HG03196 (cell line): ENCODE results near the gene VTI1A.

ENCODE experiments used
- ATAC-seq: cut with Tn5 transposase; IDR thresholded peaks from one replicate; pipeline ENCODE4 v1.9.1; 2021; ENCODE audit not compliant: unreplicated experiment

The VTI1A gene

GRCh38 chr10:112631501-112632400, 184.7 kb downstream of the VTI1A start:
- no peak for ATAC-seq

- ATAC-seq = no peak
Measured at GRCh38 chr10:112634096-112634830, 187.2 kb downstream of the VTI1A start.

GRCh38 chr10:112637901-112638300, 190.9 kb downstream of the VTI1A start:
- no peak for ATAC-seq

- no peak for ATAC-seq
Measured at GRCh38 chr10:112639298-112639697, 192.3 kb downstream of the VTI1A start.

GRCh38 chr10:112640638-112641037, 193.6 kb downstream of the VTI1A start:
- no peak for ATAC-seq

- ATAC-seq = no peak
Measured at GRCh38 chr10:112643600-112644264, 196.7 kb downstream of the VTI1A start.

- no peak for ATAC-seq
Measured at GRCh38 chr10:112644265-112644645, 197.2 kb downstream of the VTI1A start.

- no peak for ATAC-seq
Measured at GRCh38 chr10:112649006-112649821, 202.2 kb downstream of the VTI1A start.

- ATAC-seq = no peak
Measured at GRCh38 chr10:112649822-112650152, 202.8 kb downstream of the VTI1A start.

- no peak for ATAC-seq
Measured at GRCh38 chr10:112650588-112651030, 203.6 kb downstream of the VTI1A start.

- no peak for ATAC-seq
Measured at GRCh38 chr10:112653215-112653614, 206.2 kb downstream of the VTI1A start.

GRCh38 chr10:112653851-112654250, 206.8 kb downstream of the VTI1A start:
- ATAC-seq = no peak

GRCh38 chr10:112654794-112655193, 207.8 kb downstream of the VTI1A start:
- ATAC-seq = no peak

- ATAC-seq = no peak
Measured at GRCh38 chr10:112655722-112656121, 208.7 kb downstream of the VTI1A start.

GRCh38 chr10:112658465-112658864, 211.4 kb downstream of the VTI1A start:
- no peak for ATAC-seq

GRCh38 chr10:112658900-112659638, 212.1 kb downstream of the VTI1A start:
- no peak for ATAC-seq

GRCh38 chr10:112663234-112664125, 216.5 kb downstream of the VTI1A start:
- no peak for ATAC-seq

- no peak for ATAC-seq
Measured at GRCh38 chr10:112666094-112666493, 219.1 kb downstream of the VTI1A start.

- no peak for ATAC-seq
Measured at GRCh38 chr10:112669989-112670388, 223.0 kb downstream of the VTI1A start.
